Stimulated activated CD4-positive, alpha-beta T cell treated with anti-CD3 and anti-CD28 coated beads, Interleukin-2, amount 100 ng/mL, for 24 hours (primary cell): Measurements from ENCODE around the gene GRHL3.
"Not testable (repeated sequence)": the region's sequence is repeated elsewhere in the genome, so short reads cannot be mapped to it uniquely, and the experiment has no call there.

Source experiments
- DNase-seq, 2 donors: peaks; one replicate each; pipeline ENCODE4 v3.0.0-alpha.2; 2020

GRHL3 gene

GRCh38 chr1:24319312-24319863 is at the start of gene GRHL3:
Gene GRHL3 (plus strand): TSS chr1:24319357. CDS start chr1:24319552, 195 bp downstream.
- no peak for DNase-seq

- not testable (repeated sequence) for DNase-seq
These were observed 44.7 kb upstream of the GRHL3 start for GRCh38 chr1:24274203-24275103.

- DNase-seq, result no peak
These were observed 44.1 kb upstream of the GRHL3 start for GRCh38 chr1:24275104-24275410.

GRCh38 chr1:24275510-24275909 is 43.6 kb upstream of the GRHL3 start:
- DNase-seq, result no peak

- no peak for DNase-seq
These were observed 42.4 kb upstream of the GRHL3 start for GRCh38 chr1:24276791-24277190.

GRCh38 chr1:24277420-24278169 is 41.6 kb upstream of the GRHL3 start:
- no peak for DNase-seq

- DNase-seq, result no peak
These were observed 40.4 kb upstream of the GRHL3 start for GRCh38 chr1:24278726-24279125.

- DNase-seq, result no peak
These were observed 39.4 kb upstream of the GRHL3 start for GRCh38 chr1:24279590-24280232.

GRCh38 chr1:24281591-24281990 is 37.6 kb upstream of the GRHL3 start:
- no peak for DNase-seq

- DNase-seq, result no peak
These were observed 36.7 kb upstream of the GRHL3 start for GRCh38 chr1:24282491-24282890.

- DNase-seq, result no peak
These were observed 35.6 kb upstream of the GRHL3 start for GRCh38 chr1:24283326-24284155.

- DNase-seq, result no peak
These were observed 35.0 kb upstream of the GRHL3 start for GRCh38 chr1:24284156-24284471.

- DNase-seq, result no peak
These were observed 33.9 kb upstream of the GRHL3 start for GRCh38 chr1:24285231-24285630.

GRCh38 chr1:24286246-24287010 is 32.7 kb upstream of the GRHL3 start:
- DNase-seq, result no peak

- DNase-seq, result not testable (repeated sequence)
These were observed 31.4 kb upstream of the GRHL3 start for GRCh38 chr1:24287779-24288178.

- no peak for DNase-seq
These were observed 30.7 kb upstream of the GRHL3 start for GRCh38 chr1:24288479-24288878.

- no peak for DNase-seq
These were observed 29.1 kb upstream of the GRHL3 start for GRCh38 chr1:24289937-24290595.

GRCh38 chr1:24290933-24291487 is 28.1 kb upstream of the GRHL3 start:
- DNase-seq, result no peak

GRCh38 chr1:24292103-24292502 is 27.1 kb upstream of the GRHL3 start:
- DNase-seq, result no peak

GRCh38 chr1:24292887-24293286 is 26.3 kb upstream of the GRHL3 start:
- DNase-seq, result no peak
